HepG2 (cell line): ENCODE data around the gene CIBAR2. TPM values are rescaled to one million over a fixed set of nuclear protein-coding genes. Genes with fewer than 3 reads are reported as not detected.

Experiments
- ARNT ChIP-seq: fragments of 450-650 bp; IDR thresholded peaks from 2 replicates; pipeline ENCODE4 v1.6.1; 2017
- ARNTL ChIP-seq: sonication (generic); formaldehyde crosslinking; IDR thresholded peaks from 2 replicates; pipeline ENCODE4 v1.4.0; 2020; ENCODE audit warnings: mild to moderate bottlenecking, missing genetic modification reagents
- E2F1 ChIP-seq: sonication (generic); formaldehyde crosslinking; IDR thresholded peaks from 2 replicates; pipeline ENCODE4 v1.5.0; 2020; ENCODE audit warnings: missing genetic modification reagents
- EED ChIP-seq: sonication (generic); formaldehyde crosslinking; IDR thresholded peaks from 2 replicates; pipeline ENCODE4 v1.5.0; 2020; ENCODE audit warnings: mild to moderate bottlenecking, missing genetic modification reagents
- FOXK2 ChIP-seq: fragments of 450-650 bp; IDR thresholded peaks from 2 replicates; pipeline ENCODE4 v1.6.1; 2016
- HHEX ChIP-seq: IDR thresholded peaks from 2 replicates; pipeline ENCODE4 v1.6.1; 2016; ENCODE audit warnings: control low read depth
- HNRNPUL1 ChIP-seq: fragments of 200-400 bp; formaldehyde crosslinking; IDR thresholded peaks from 2 replicates; pipeline ENCODE4 v1.6.1; 2017; ENCODE audit warnings: low read depth, mild to moderate bottlenecking, low read length, moderate library complexity
- KLF16 ChIP-seq, 2 experiments: sonication (generic) in 1 of 2; formaldehyde crosslinking in 1 of 2; IDR thresholded peaks; 2 replicates each; pipeline versions ENCODE4 v1.6.1 to v1.8.0; 2016 to 2023; ENCODE audit warnings: missing genetic modification reagents in 2 of 2, missing compliant biosample characterization in 1 of 2
- NFYB ChIP-seq: sonication (generic); formaldehyde crosslinking; IDR thresholded peaks from 2 replicates; pipeline ENCODE4 v1.4.0; 2020; ENCODE audit warnings: missing genetic modification reagents
- NRL ChIP-seq: sonication (generic); formaldehyde crosslinking; IDR thresholded peaks from 2 replicates; pipeline ENCODE4 v1.5.0; 2020; ENCODE audit warnings: missing genetic modification reagents, mild to moderate bottlenecking, moderate library complexity, borderline replicate concordance
- PRPF4 ChIP-seq: fragments of 200-400 bp; formaldehyde crosslinking; IDR thresholded peaks from 2 replicates; pipeline ENCODE4 v1.6.1; 2016; ENCODE audit warnings: low read length, low read depth; ENCODE audit not compliant: poor library complexity, severe bottlenecking
- SUZ12 ChIP-seq: fragments of 150-350 bp; IDR thresholded peaks from 2 replicates; pipeline ENCODE4 v1.6.1; 2014; ENCODE audit warnings: low read depth, low read length
- ZKSCAN1 ChIP-seq: fragments of 150-350 bp; IDR thresholded peaks from 2 replicates; pipeline ENCODE4 v1.6.1; 2014; ENCODE audit warnings: low read length
- ZNF160 ChIP-seq: sonication (generic); formaldehyde crosslinking; IDR thresholded peaks from 2 replicates; pipeline ENCODE4 v1.8.0; 2022; ENCODE audit warnings: mild to moderate bottlenecking, inconsistent platforms, missing genetic modification reagents
- ZNF17 ChIP-seq: sonication (generic); formaldehyde crosslinking; IDR thresholded peaks from 2 replicates; pipeline ENCODE4 v1.5.0; 2020; ENCODE audit warnings: mild to moderate bottlenecking, missing genetic modification reagents
- ZNF274 ChIP-seq: sonication (generic); formaldehyde crosslinking; IDR thresholded peaks from 2 replicates; pipeline ENCODE4 v1.5.1; 2020; ENCODE audit warnings: mild to moderate bottlenecking, missing genetic modification reagents
- ZNF354B ChIP-seq: sonication (generic); formaldehyde crosslinking; IDR thresholded peaks from 2 replicates; pipeline ENCODE4 v1.8.0; 2022; ENCODE audit warnings: mild to moderate bottlenecking, missing genetic modification reagents
- ZNF556 ChIP-seq: sonication (generic); formaldehyde crosslinking; IDR thresholded peaks from 2 replicates; pipeline ENCODE4 v1.4.0; 2020; ENCODE audit warnings: mild to moderate bottlenecking, missing genetic modification reagents, borderline replicate concordance
- ZNF792 ChIP-seq: IDR thresholded peaks from 2 replicates; pipeline ENCODE4 v1.6.1; 2016
- polyA plus RNA-seq, 8 experiments: library from polyadenylated mRNA; depleted of rRNA in 3 of 8; stranded (reverse) in 7 of 8; unstranded in 1 of 8; fragments of >200 nt; fragmentation: Illumina TruSeq in 4 of 8; extraction: Trizol in 4 of 8; gene quantifications; 2 replicates each; pipeline versions ENCODE4 v1.2.1 to v1.2.3, GENCODE V29; 2011 to 2016; ENCODE audit warnings: low read depth in 4 of 8, missing spikeins in 1 of 8, mixed read lengths in 1 of 8; ENCODE audit not compliant: insufficient read depth in 1 of 8
- total RNA-seq, 5 experiments: library from RNA; depleted of rRNA; stranded (reverse); fragments of >200 nt; fragmentation: Illumina TruSeq; extraction: Trizol; gene quantifications; 2 replicates each; pipeline ENCODE4 v1.2.3, GENCODE V29; 2016; ENCODE audit warnings: low read depth in 1 of 5
- TF ChIP-seq, protein P1 (sequence below): sonication (generic); formaldehyde crosslinking; conservative IDR thresholded peaks from 2 replicates; pipeline ENCODE4 v1.8.0; 2022; ENCODE audit warnings: mild to moderate bottlenecking, moderate library complexity, missing genetic modification reagents
- TF ChIP-seq, protein P2 (sequence below): sonication (generic); formaldehyde crosslinking; IDR thresholded peaks from one replicate; pipeline ENCODE4 v1.5.1; 2020; ENCODE audit warnings: mild to moderate bottlenecking, missing genetic modification reagents; ENCODE audit errors: not compliant biosample characterization

The CIBAR2 gene
- total and polyA plus RNA-seq, 2 of the 13 experiments (the other 11 are each of a cell fraction or from before 2014, with no cell fraction given) = not detected

DNA sequence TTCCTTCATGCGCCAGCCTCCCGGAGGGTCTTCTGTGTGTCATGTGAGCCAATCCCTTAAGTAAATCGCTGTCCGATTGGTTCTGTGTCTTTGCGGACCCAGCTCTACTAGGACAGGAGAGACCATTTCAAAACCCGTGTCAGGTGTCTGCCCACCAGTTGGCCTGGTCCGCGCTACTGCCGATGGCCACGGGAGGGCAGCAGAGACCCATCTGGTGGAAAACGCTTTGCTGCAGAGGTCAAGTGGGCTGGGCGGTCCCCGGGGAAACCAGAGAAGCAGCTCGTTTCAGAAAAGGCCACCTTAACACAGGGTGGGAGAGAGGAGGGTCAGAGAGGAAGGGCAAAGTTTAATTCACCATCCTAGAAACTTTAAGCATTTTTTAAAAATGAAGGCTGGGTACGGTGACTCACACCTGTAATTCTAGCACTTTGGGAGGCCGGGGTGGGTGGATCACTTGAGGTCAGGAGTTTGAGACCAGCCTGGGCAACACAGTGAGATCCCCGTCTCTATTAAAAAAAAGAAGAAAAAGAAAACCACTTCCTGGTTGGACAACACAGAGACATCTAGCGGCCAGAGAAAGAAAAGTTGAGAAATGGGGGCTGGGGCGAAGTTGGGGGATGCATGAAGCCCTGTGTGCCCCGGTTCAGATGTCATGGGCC lies 2.8 kb upstream of the CIBAR2 start (continued):
- TF ChIP-seq, protein P1, sequence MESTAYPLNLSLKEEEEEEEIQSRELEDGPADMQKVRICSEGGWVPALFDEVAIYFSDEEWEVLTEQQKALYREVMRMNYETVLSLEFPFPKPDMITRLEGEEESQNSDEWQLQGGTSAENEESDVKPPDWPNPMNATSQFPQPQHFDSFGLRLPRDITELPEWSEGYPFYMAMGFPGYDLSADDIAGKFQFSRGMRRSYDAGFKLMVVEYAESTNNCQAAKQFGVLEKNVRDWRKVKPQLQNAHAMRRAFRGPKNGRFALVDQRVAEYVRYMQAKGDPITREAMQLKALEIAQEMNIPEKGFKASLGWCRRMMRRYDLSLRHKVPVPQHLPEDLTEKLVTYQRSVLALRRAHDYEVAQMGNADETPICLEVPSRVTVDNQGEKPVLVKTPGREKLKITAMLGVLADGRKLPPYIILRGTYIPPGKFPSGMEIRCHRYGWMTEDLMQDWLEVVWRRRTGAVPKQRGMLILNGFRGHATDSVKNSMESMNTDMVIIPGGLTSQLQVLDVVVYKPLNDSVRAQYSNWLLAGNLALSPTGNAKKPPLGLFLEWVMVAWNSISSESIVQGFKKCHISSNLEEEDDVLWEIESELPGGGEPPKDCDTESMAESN = peak; percentile 64; the same call in 1 of the 2 replicates
- no peak for TF ChIP-seq ZNF160 (CRISPR knock-in tag)
- TF ChIP-seq PRPF4 = no peak
- TF ChIP-seq KLF16 (CRISPR knock-in tag; IDR thresholded peaks at IDR 0.05) = peak in 1 of 2 experiments; percentile 59; a peak in 2 of 4 replicates
- no peak for TF ChIP-seq NFYB (CRISPR knock-in tag)
- TF ChIP-seq ZKSCAN1 = no peak
- TF ChIP-seq SUZ12 = no peak
- peak; percentile 26; the same call in 1 of the 2 replicates for TF ChIP-seq E2F1
- TF ChIP-seq, protein P2, sequence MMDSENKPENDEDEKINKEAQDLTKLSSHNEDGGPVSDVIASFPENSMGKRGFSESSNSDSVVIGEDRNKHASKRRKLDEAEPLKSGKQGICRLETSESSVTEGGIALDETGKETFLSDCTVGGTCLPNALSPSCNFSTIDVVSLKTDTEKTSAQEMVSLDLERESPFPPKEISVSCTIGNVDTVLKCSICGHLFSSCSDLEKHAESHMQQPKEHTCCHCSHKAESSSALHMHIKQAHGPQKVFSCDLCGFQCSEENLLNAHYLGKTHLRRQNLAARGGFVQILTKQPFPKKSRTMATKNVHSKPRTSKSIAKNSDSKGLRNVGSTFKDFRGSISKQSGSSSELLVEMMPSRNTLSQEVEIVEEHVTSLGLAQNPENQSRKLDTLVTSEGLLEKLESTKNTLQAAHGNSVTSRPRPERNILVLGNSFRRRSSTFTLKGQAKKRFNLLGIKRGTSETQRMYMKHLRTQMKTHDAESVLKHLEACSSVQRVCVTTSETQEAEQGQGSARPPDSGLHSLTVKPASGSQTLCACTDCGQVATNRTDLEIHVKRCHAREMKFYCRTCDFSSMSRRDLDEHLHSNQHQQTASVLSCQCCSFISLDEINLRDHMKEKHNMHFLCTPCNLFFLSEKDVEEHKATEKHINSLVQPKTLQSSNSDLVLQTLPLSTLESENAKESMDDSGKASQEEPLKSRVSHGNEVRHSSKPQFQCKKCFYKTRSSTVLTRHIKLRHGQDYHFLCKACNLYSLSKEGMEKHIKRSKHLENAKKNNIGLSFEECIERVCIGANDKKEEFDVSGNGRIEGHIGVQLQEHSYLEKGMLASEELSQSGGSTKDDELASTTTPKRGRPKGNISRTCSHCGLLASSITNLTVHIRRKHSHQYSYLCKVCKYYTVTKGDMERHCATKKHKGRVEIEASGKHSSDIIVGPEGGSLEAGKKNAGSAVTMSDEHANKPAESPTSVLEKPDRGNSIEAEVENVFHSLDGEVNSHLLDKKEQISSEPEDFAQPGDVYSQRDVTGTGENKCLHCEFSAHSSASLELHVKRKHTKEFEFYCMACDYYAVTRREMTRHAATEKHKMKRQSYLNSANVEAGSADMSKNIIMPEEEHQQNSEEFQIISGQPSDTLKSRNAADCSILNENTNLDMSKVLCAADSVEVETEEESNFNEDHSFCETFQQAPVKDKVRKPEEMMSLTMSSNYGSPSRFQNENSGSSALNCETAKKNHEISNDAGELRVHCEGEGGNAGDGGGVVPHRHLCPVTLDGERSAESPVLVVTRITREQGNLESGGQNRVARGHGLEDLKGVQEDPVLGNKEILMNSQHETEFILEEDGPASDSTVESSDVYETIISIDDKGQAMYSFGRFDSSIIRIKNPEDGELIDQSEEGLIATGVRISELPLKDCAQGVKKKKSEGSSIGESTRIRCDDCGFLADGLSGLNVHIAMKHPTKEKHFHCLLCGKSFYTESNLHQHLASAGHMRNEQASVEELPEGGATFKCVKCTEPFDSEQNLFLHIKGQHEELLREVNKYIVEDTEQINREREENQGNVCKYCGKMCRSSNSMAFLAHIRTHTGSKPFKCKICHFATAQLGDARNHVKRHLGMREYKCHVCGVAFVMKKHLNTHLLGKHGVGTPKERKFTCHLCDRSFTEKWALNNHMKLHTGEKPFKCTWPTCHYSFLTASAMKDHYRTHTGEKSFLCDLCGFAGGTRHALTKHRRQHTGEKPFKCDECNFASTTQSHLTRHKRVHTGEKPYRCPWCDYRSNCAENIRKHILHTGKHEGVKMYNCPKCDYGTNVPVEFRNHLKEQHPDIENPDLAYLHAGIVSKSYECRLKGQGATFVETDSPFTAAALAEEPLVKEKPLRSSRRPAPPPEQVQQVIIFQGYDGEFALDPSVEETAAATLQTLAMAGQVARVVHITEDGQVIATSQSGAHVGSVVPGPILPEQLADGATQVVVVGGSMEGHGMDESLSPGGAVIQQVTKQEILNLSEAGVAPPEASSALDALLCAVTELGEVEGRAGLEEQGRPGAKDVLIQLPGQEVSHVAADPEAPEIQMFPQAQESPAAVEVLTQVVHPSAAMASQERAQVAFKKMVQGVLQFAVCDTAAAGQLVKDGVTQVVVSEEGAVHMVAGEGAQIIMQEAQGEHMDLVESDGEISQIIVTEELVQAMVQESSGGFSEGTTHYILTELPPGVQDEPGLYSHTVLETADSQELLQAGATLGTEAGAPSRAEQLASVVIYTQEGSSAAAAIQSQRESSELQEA = peak; percentile 53
- peak; percentile 78; the same call in 1 of the 2 replicates for TF ChIP-seq ARNTL
- peak; percentile 60; the same call in 1 of the 2 replicates for TF ChIP-seq ZNF274 (CRISPR knock-in tag)
- no peak for TF ChIP-seq ZNF354B (CRISPR knock-in tag)
- TF ChIP-seq NRL (CRISPR knock-in tag) = no peak; the same call in 1 of the 2 replicates
- TF ChIP-seq ZNF556 = no peak; the same call in 1 of the 2 replicates
- TF ChIP-seq ZNF792 = peak; percentile 23; the same call in 1 of the 2 replicates
- no peak for TF ChIP-seq FOXK2
- no peak for TF ChIP-seq HHEX (CRISPR knock-in tag)
- TF ChIP-seq HNRNPUL1 = no peak
- no peak for TF ChIP-seq ZNF17
- no peak for TF ChIP-seq EED (CRISPR knock-in tag)
- no peak for TF ChIP-seq ARNT
